H9 (cell line): Measurements from ENCODE around the gene ABT1. TPM values are rescaled to one million over a fixed set of nuclear protein-coding genes. Genes with fewer than 3 reads are reported as not detected.

Source experiments
- DNase-seq: peaks from one replicate; pipeline ENCODE4 v3.0.0-alpha.2; 2017
- H2AFZ ChIP-seq: one replicate; pipeline ENCODE4 v1.6.1; 2013; ENCODE audit warnings: mild to moderate bottlenecking, low read length, control low read depth, moderate library complexity
- H2AK5ac ChIP-seq: 2 replicates; pipeline ENCODE4 v1.6.1; 2013; ENCODE audit warnings: low read length, control low read depth, mixed read lengths; ENCODE audit not compliant: insufficient read length
- H2BK120ac ChIP-seq: one replicate; pipeline ENCODE4 v1.6.1; 2013; ENCODE audit warnings: low read depth, mild to moderate bottlenecking, low read length, control low read depth, inconsistent platforms; ENCODE audit not compliant: poor library complexity, severe bottlenecking
- H2BK12ac ChIP-seq: 2 replicates; pipeline ENCODE4 v1.6.1; 2013; ENCODE audit warnings: low read length, control low read depth, mixed read lengths, low read depth; ENCODE audit not compliant: insufficient read length
- H2BK15ac ChIP-seq: 2 replicates; pipeline ENCODE4 v1.6.1; 2013; ENCODE audit warnings: low read depth, low read length, control low read depth
- H2BK20ac ChIP-seq: one replicate; pipeline ENCODE4 v1.6.1; 2013; ENCODE audit warnings: low read depth, mild to moderate bottlenecking, low read length, control low read depth, inconsistent platforms; ENCODE audit not compliant: poor library complexity, severe bottlenecking
- H2BK5ac ChIP-seq: 2 replicates; pipeline ENCODE4 v1.6.1; 2013; ENCODE audit warnings: low read length, control low read depth, mixed read lengths; ENCODE audit not compliant: insufficient read length
- H3K14ac ChIP-seq: 2 replicates; pipeline ENCODE4 v1.6.1; 2013; ENCODE audit warnings: low read length, control low read depth; ENCODE audit not compliant: insufficient read depth
- H3K18ac ChIP-seq: 2 replicates; pipeline ENCODE4 v1.6.1; 2013; ENCODE audit warnings: low read depth, mild to moderate bottlenecking, mixed read lengths, low read length, control low read depth; ENCODE audit not compliant: insufficient read length
- H3K23ac ChIP-seq: 2 replicates; pipeline ENCODE4 v1.6.1; 2013; ENCODE audit warnings: low read length, control low read depth, mixed read lengths, low read depth; ENCODE audit not compliant: insufficient read length
- H3K23me2 ChIP-seq: 2 replicates; pipeline ENCODE4 v1.6.1; 2013; ENCODE audit warnings: low read depth, mild to moderate bottlenecking, mixed read lengths, low read length, control low read depth; ENCODE audit not compliant: insufficient read length, poor library complexity, severe bottlenecking
- H3K27ac ChIP-seq: 2 replicates; pipeline ENCODE4 v1.5.1; 2013; ENCODE audit warnings: low read length, control low read depth, mixed read lengths, low read depth; ENCODE audit not compliant: insufficient read length
- H3K27me3 ChIP-seq: 2 replicates; pipeline ENCODE4 v1.6.1; 2013; ENCODE audit warnings: low read length, control low read depth, inconsistent platforms; ENCODE audit not compliant: insufficient read depth
- H3K4ac ChIP-seq: 2 replicates; pipeline ENCODE4 v1.6.1; 2013; ENCODE audit warnings: low read depth, mild to moderate bottlenecking, control low read depth, inconsistent platforms, low read length, moderate library complexity
- H3K4me1 ChIP-seq: 2 replicates; pipeline ENCODE4 v1.6.1; 2013; ENCODE audit warnings: low read length, control low read depth, inconsistent platforms; ENCODE audit not compliant: insufficient read depth
- H3K4me2 ChIP-seq: 2 replicates; pipeline ENCODE4 v1.6.1; 2013; ENCODE audit warnings: low read length, control low read depth, mixed read lengths; ENCODE audit not compliant: insufficient read length, insufficient read depth
- H3K56ac ChIP-seq: 2 replicates; pipeline ENCODE4 v1.6.1; 2013; ENCODE audit warnings: low read depth, mild to moderate bottlenecking, mixed read lengths, low read length, control low read depth; ENCODE audit not compliant: insufficient read length
- H3K79me1 ChIP-seq: 2 replicates; pipeline ENCODE4 v1.6.1; 2013; ENCODE audit warnings: low read depth, mild to moderate bottlenecking, moderate library complexity, low read length, control low read depth, inconsistent platforms; ENCODE audit not compliant: insufficient read depth, poor library complexity, severe bottlenecking
- H3K79me2 ChIP-seq: 2 replicates; pipeline ENCODE4 v1.6.1; 2013; ENCODE audit warnings: low read length, control low read depth, inconsistent platforms; ENCODE audit not compliant: insufficient read depth
- H3K9ac ChIP-seq: 2 replicates; pipeline ENCODE4 v1.6.1; 2013; ENCODE audit warnings: low read length, control low read depth, mixed read lengths; ENCODE audit not compliant: insufficient read length; ENCODE audit errors: extremely low read depth
- H3K9me3 ChIP-seq: one replicate; pipeline ENCODE4 v1.6.1; 2013; ENCODE audit warnings: low read depth, low read length, inconsistent platforms; ENCODE audit not compliant: control insufficient read depth
- H3T11ph ChIP-seq: one replicate; pipeline ENCODE4 v1.6.1; 2013; ENCODE audit warnings: mild to moderate bottlenecking, low read length, control low read depth, inconsistent platforms
- H4K20me1 ChIP-seq: one replicate; pipeline ENCODE4 v1.6.1; 2013; ENCODE audit not compliant: control insufficient read depth, insufficient read length, insufficient read depth
- H4K5ac ChIP-seq: 2 replicates; pipeline ENCODE4 v1.6.1; 2013; ENCODE audit warnings: low read depth, mild to moderate bottlenecking, mixed read lengths, low read length, control low read depth; ENCODE audit not compliant: insufficient read length
- H4K8ac ChIP-seq: replicated peaks from 2 replicates; pipeline ENCODE4 v1.6.1; 2013; ENCODE audit warnings: low read length, control low read depth, mixed read lengths, low read depth; ENCODE audit not compliant: insufficient read length
- H4K91ac ChIP-seq: 2 replicates; pipeline ENCODE4 v1.6.1; 2013; ENCODE audit warnings: low read depth, mild to moderate bottlenecking, moderate library complexity, mixed read lengths, low read length, control low read depth; ENCODE audit not compliant: insufficient read length
- H3K27ac Mint-ChIP-seq, 3 experiments: 2 replicates in 2 of 3; 3 replicates in 1 of 3; pipeline ENCODE4 v1.8.0; 2020 to 2021; ENCODE audit warnings: mixed read lengths in 3 of 3, mild to moderate bottlenecking in 1 of 3, moderate library complexity in 1 of 3
- H3K27me3 Mint-ChIP-seq: 2 replicates; pipeline ENCODE4 v1.8.0; 2021; ENCODE audit warnings: low read depth, mild to moderate bottlenecking, moderate library complexity, mixed read lengths
- H3K36me3 Mint-ChIP-seq, 3 experiments: 2 replicates in 2 of 3; 3 replicates in 1 of 3; pipeline ENCODE4 v1.8.0; 2020 to 2021; ENCODE audit warnings: low read depth in 3 of 3, mixed read lengths in 3 of 3; ENCODE audit not compliant: insufficient read depth in 1 of 3
- H3K4me1 Mint-ChIP-seq, 2 experiments: 2 replicates each; pipeline ENCODE4 v1.8.0; 2020; ENCODE audit warnings: mixed read lengths in 2 of 2
- H3K4me3 Mint-ChIP-seq, 2 experiments: 2 replicates in 1 of 2; 3 replicates in 1 of 2; pipeline ENCODE4 v1.8.0; 2020 to 2021; ENCODE audit warnings: mild to moderate bottlenecking in 2 of 2, mixed read lengths in 2 of 2, moderate library complexity in 1 of 2
- H3K9me3 Mint-ChIP-seq, 2 experiments: 2 replicates in 1 of 2; 3 replicates in 1 of 2; pipeline ENCODE4 v1.8.0; 2020; ENCODE audit warnings: mild to moderate bottlenecking in 2 of 2, mixed read lengths in 2 of 2, moderate library complexity in 1 of 2
- CTCF ChIP-seq: fragments of 200-600 bp; sonication (generic); conservative IDR thresholded peaks from 3 replicates; pipeline ENCODE4 v1.8.0; 2021; ENCODE audit warnings: antibody characterized with exemption, mild to moderate bottlenecking
- WGBS: extraction: QIAGEN DNeasy Blood & Tissue Kit; methylation state at CpG from one replicate; pipeline ENCODE4 v1.1.7; 2013; ENCODE audit warnings: missing lambda C conversion rate, low lambda C conversion rate, mixed read lengths; ENCODE audit not compliant: insufficient read length; ENCODE audit errors: extremely low coverage; 5-methylcytosine and 5-hydroxymethylcytosine counted together
- total RNA-seq: library from RNA; stranded (reverse); gene quantifications from 2 replicates; pipeline ENCODE4 v1.2.1, GENCODE V29; 2021

ABT1 gene
- total RNA-seq, 1 experiment from 2014 or later = 26.4 TPM

- H2BK120ac ChIP-seq = no peak overlapping the region
- no peak overlapping the region for H4K91ac ChIP-seq
- no peak overlapping the region for H2AFZ ChIP-seq
- H3K4me1 ChIP-seq = no peaks in the 10 kb centered on the region
- no peak overlapping the region for H3K27ac ChIP-seq
- no peaks in the 10 kb centered on the region for H3K27me3 ChIP-seq
- H4K8ac ChIP-seq = no peak overlapping the region
- H3K79me2 ChIP-seq = peaks cover 3% of the 10 kb centered on the region; the same call in 1 of the 2 replicates
- Mint-ChIP-seq H3K4me1 (peaks cover 3 to 7% of the 10 kb centered on the region in 2 experiments; a peak in 3 of 4 replicates), H3K9me3 (no peaks in the 10 kb centered on the region), H3K27ac (no peak overlapping the region), H3K27me3 (peaks cover 5% of the 10 kb centered on the region; the same call in 1 of the 2 replicates), H3K36me3 (no peaks in the 10 kb centered on the region), H3K4me3 (peak overlapping the region in 1 of 2 experiments; percentile 20; a peak in 2 of 5 replicates)
- H2BK12ac ChIP-seq = no peak overlapping the region
- no peaks in the 10 kb centered on the region for H4K20me1 ChIP-seq
- no peak overlapping the region for H2BK5ac ChIP-seq
- H3K18ac ChIP-seq = no peak overlapping the region
- TF ChIP-seq CTCF = no peak
- no peak overlapping the region for H2AK5ac ChIP-seq
- no peak overlapping the region for H3K23ac ChIP-seq
- DNase-seq = no peak
- H2BK20ac ChIP-seq = no peak overlapping the region
- H3K79me1 ChIP-seq = peaks cover 3% of the 10 kb centered on the region
- H3K14ac ChIP-seq = no peak overlapping the region
- no peak overlapping the region for H2BK15ac ChIP-seq
- no peak overlapping the region for H3K4me2 ChIP-seq
- H3K23me2 ChIP-seq = peaks cover 18% of the 10 kb centered on the region
- no peak overlapping the region for H3K9ac ChIP-seq
- H3K4ac ChIP-seq = no peak overlapping the region
- no peak overlapping the region for H4K5ac ChIP-seq
- no peaks in the 10 kb centered on the region for H3K9me3 ChIP-seq
- no peak overlapping the region for H3T11ph ChIP-seq
- WGBS = no CpG with 5 or more reads among the region's 4 CpGs
- H3K56ac ChIP-seq = no peak overlapping the region
Observed at GRCh38 chr6:26592649-26593048, 4.1 kb upstream of the ABT1 start.
